K562 (cell line): ENCODE results near the gene VPS13D. TPM values are rescaled to one million over a fixed set of nuclear protein-coding genes. Genes with fewer than 3 reads are reported as not detected.

ENCODE experiments used
- ARID4B ChIP-seq: sonication (generic); formaldehyde crosslinking; IDR thresholded peaks from 2 replicates; pipeline ENCODE4 v1.8.0; 2022; ENCODE audit warnings: mild to moderate bottlenecking, missing genetic modification reagents
- CHD1 ChIP-seq: fragments of 200-600 bp; sonication (generic); IDR thresholded peaks from one replicate; pipeline ENCODE4 v1.6.1; 2012; ENCODE audit warnings: mild to moderate bottlenecking, moderate library complexity, low read length, inconsistent platforms
- COPS2 ChIP-seq: fragments of 450-650 bp; conservative IDR thresholded peaks from 2 replicates; pipeline ENCODE4 v1.6.1; 2016; ENCODE audit warnings: mild to moderate bottlenecking, moderate library complexity
- E2F3 ChIP-seq: fragments of 250-450 bp; sonication (Bioruptor Pico); IDR thresholded peaks from 2 replicates; pipeline ENCODE4 v1.4.0; 2020; ENCODE audit warnings: mild to moderate bottlenecking
- ESRRA ChIP-seq: fragments of 450-650 bp; IDR thresholded peaks from 2 replicates; pipeline ENCODE4 v1.6.1; 2014; ENCODE audit warnings: low read depth, mild to moderate bottlenecking, moderate library complexity, borderline replicate concordance
- HDAC1 ChIP-seq, 2 experiments: fragments of 450-650 bp; IDR thresholded peaks; 2 replicates each; pipeline ENCODE4 v1.6.1; 2016 to 2017; ENCODE audit warnings: inconsistent platforms in 1 of 2, mild to moderate bottlenecking in 1 of 2, moderate library complexity in 1 of 2
- HMBOX1 ChIP-seq: sonication (generic); IDR thresholded peaks from 2 replicates; pipeline ENCODE4 v1.6.1; 2016
- MAZ ChIP-seq, 2 experiments: fragments of 450-650 bp in 1 of 2; sonication (generic) in 1 of 2; formaldehyde crosslinking; IDR thresholded peaks in 1 of 2; conservative IDR thresholded peaks in 1 of 2; 2 replicates each; pipeline versions ENCODE4 v1.4.0 to v1.5.0; 2020; ENCODE audit warnings: mild to moderate bottlenecking in 1 of 2, missing genetic modification reagents in 1 of 2
- PHB2 ChIP-seq: fragments of 450-650 bp; IDR thresholded peaks from 2 replicates; pipeline ENCODE4 v1.6.1; 2017; ENCODE audit warnings: low read depth
- RCOR1 ChIP-seq, 2 experiments: IDR thresholded peaks; 2 replicates each; pipeline ENCODE4 v1.6.1; 2012; ENCODE audit warnings: low read depth in 2 of 2, low read length in 2 of 2, borderline replicate concordance in 1 of 2, improper control_type of control experiment in 1 of 2
- SRSF9 ChIP-seq: fragments of 200-400 bp; formaldehyde crosslinking; IDR thresholded peaks from 2 replicates; pipeline ENCODE4 v1.6.1; 2017; ENCODE audit warnings: low read depth, low read length, borderline replicate concordance
- THAP7 ChIP-seq: fragments of 250-450 bp; sonication (Bioruptor Pico); IDR thresholded peaks from 2 replicates; pipeline ENCODE4 v1.5.0; 2021
- THRB ChIP-seq: fragments of 450-650 bp; formaldehyde crosslinking; conservative IDR thresholded peaks from 2 replicates; pipeline ENCODE4 v1.4.0; 2022; ENCODE audit warnings: mild to moderate bottlenecking, missing genetic modification characterization
- ZNF263 ChIP-seq: sonication (generic); formaldehyde crosslinking; IDR thresholded peaks from 2 replicates; pipeline ENCODE4 v1.8.0; 2022; ENCODE audit warnings: mild to moderate bottlenecking, missing genetic modification reagents, borderline replicate concordance
- ZNF311 ChIP-seq: fragments of 250-450 bp; sonication (Bioruptor Pico); IDR thresholded peaks from 2 replicates; pipeline ENCODE4 v1.4.0; 2020; ENCODE audit warnings: mild to moderate bottlenecking, moderate library complexity
- ZNF395 ChIP-seq: fragments of 200-800 bp; sonication (Bioruptor generic); IDR thresholded peaks from 2 replicates; pipeline ENCODE4 v1.6.1; 2017; ENCODE audit warnings: missing genetic modification characterization, missing compliant biosample characterization
- ZNF785 ChIP-seq: fragments of 250-450 bp; sonication (Bioruptor Pico); IDR thresholded peaks from 2 replicates; pipeline ENCODE4 v1.4.0; 2020; ENCODE audit warnings: mild to moderate bottlenecking
- ZZZ3 ChIP-seq: fragments of 450-650 bp; IDR thresholded peaks from 2 replicates; pipeline ENCODE4 v1.6.1; 2016; ENCODE audit warnings: antibody characterized with exemption, mild to moderate bottlenecking, moderate library complexity
- polyA plus RNA-seq, 8 experiments: library from polyadenylated mRNA; depleted of rRNA in 4 of 8; stranded (reverse) in 5 of 8; unstranded in 3 of 8; fragments of >200 nt; fragmentation: Nextera tagmentation in 2 of 8; fragmentation: Illumina TruSeq in 1 of 8; extraction: Ambion mirVana in 2 of 8; extraction: Trizol in 1 of 8; gene quantifications; 2 replicates each; pipeline versions ENCODE4 v1.2.1 to v1.2.3, GENCODE V29; 2011 to 2014; ENCODE audit warnings: inconsistent platforms in 1 of 8, missing spikeins in 1 of 8
- total RNA-seq, 7 experiments: library from RNA; depleted of rRNA in 6 of 7; stranded (reverse); fragments of >200 nt in 6 of 7; fragmentation: Illumina TruSeq in 2 of 7; extraction: Trizol in 2 of 7; gene quantifications; 2 replicates each; pipeline versions ENCODE4 v1.2.1 to v1.2.3, GENCODE V29; 2011 to 2021; ENCODE audit warnings: low replicate concordance in 1 of 7

VPS13D gene
- total and polyA plus RNA-seq, 9 of the 15 experiments (the other 6 are each of a cell fraction or from before 2014, with no cell fraction given) = 6.1 to 51.5 (median 38.5) TPM

- no peak for TF ChIP-seq SRSF9
- no peak for TF ChIP-seq CHD1
- peak; percentile 34; the same call in 1 of the 2 replicates for TF ChIP-seq PHB2
- TF ChIP-seq ZNF785 (CRISPR knock-in tag) = no peak
- TF ChIP-seq ESRRA = peak; percentile 54; the same call in 1 of the 2 replicates
- TF ChIP-seq ZNF311 (CRISPR knock-in tag) = no peak
- no peak for TF ChIP-seq COPS2
- 0 out of 2 replicates have a peak, but pooled peaks have one; percentile 14 for TF ChIP-seq ZNF263
- no peak for TF ChIP-seq ARID4B (CRISPR knock-in tag)
- peak; percentile 65 to 66; a peak in 3 of 4 replicates for TF ChIP-seq MAZ (CRISPR knock-in tag; conservative IDR thresholded peaks at IDR 0.05 in 1 of 2, IDR thresholded peaks at IDR 0.05 in 1 of 2)
- no peak for TF ChIP-seq E2F3 (CRISPR knock-in tag)
- TF ChIP-seq HDAC1 (IDR thresholded peaks at IDR 0.05) = peak; percentile 90 to 94; a peak in 3 of 4 replicates
- TF ChIP-seq RCOR1 (IDR thresholded peaks at IDR 0.05; ENCODE audit: borderline replicate concordance in 1 of 2, low read depth in 2 of 2, low read length in 2 of 2) = peak in 1 of 2 experiments; percentile 52; a peak in 2 of 4 replicates
- peak; percentile 90 for TF ChIP-seq ZNF395 (CRISPR knock-in tag)
- peak; percentile 62; the same call in 1 of the 2 replicates for TF ChIP-seq ZZZ3
- no peak for TF ChIP-seq THAP7 (CRISPR knock-in tag)
- TF ChIP-seq THRB (CRISPR knock-in tag) = peak; percentile 93
- peak; percentile 25; the same call in 1 of the 2 replicates for TF ChIP-seq HMBOX1
Measured at GRCh38 chr1:12433323-12434053, 203.7 kb downstream of the VPS13D start (continued).
